HCT116 (cell line): ENCODE measurements around the gene MYL4.

Source experiments
- CBX3 ChIP-seq: IDR thresholded peaks from 2 replicates; pipeline ENCODE4 v1.6.1; 2012; ENCODE audit warnings: low read depth
- CEBPB ChIP-seq: IDR thresholded peaks from 2 replicates; pipeline ENCODE4 v1.6.1; 2012; ENCODE audit warnings: low read depth
- EGR1 ChIP-seq: IDR thresholded peaks from 2 replicates; pipeline ENCODE4 v1.6.1; 2012; ENCODE audit warnings: low read depth
- ELF1 ChIP-seq: IDR thresholded peaks from 2 replicates; pipeline ENCODE4 v1.6.1; 2012; ENCODE audit warnings: low read depth, borderline replicate concordance
- EZH2 ChIP-seq: fragments of 200-600 bp; sonication (generic); IDR thresholded peaks from 2 replicates; pipeline ENCODE4 v1.6.1; 2017; ENCODE audit warnings: antibody characterized with exemption, mixed run types
- EZH2phosphoT487 ChIP-seq: fragments of 200-600 bp; IDR thresholded peaks from 2 replicates; pipeline ENCODE4 v1.6.1; 2018; ENCODE audit warnings: antibody characterized with exemption, borderline replicate concordance
- JUND ChIP-seq: IDR thresholded peaks from 2 replicates; pipeline ENCODE4 v1.6.1; 2012
- POLR2A ChIP-seq: IDR thresholded peaks from 2 replicates; pipeline ENCODE4 v1.7.0; 2011; ENCODE audit warnings: borderline replicate concordance; ENCODE audit not compliant: insufficient read depth, insufficient read length; ENCODE audit errors: extremely low read depth
- POLR2AphosphoS5 ChIP-seq: IDR thresholded peaks from 2 replicates; pipeline ENCODE4 v1.6.1; 2011; ENCODE audit warnings: mild to moderate bottlenecking, low read depth, low read length, moderate library complexity
- RAD21 ChIP-seq: IDR thresholded peaks from 2 replicates; pipeline ENCODE4 v1.6.1; 2012; ENCODE audit warnings: low read depth, mild to moderate bottlenecking
- TCF7L2 ChIP-seq: IDR thresholded peaks from 2 replicates; pipeline ENCODE4 v1.7.0; 2011; ENCODE audit warnings: borderline replicate concordance, inconsistent platforms; ENCODE audit not compliant: insufficient read depth, insufficient read length; ENCODE audit errors: extremely low read depth
- ZFX ChIP-seq: fragments of 450-650 bp; IDR thresholded peaks from 2 replicates; pipeline ENCODE4 v1.6.1; 2017
- TF ChIP-seq, protein P1 (sequence below), 3 experiments: fragments of 200-600 bp in 1 of 3; sonication (generic) in 1 of 3; IDR thresholded peaks in 2 of 3; conservative IDR thresholded peaks in 1 of 3; 2 replicates each; pipeline ENCODE4 v1.5.1; 2012 to 2017; ENCODE audit warnings: low read depth in 2 of 3, low read length in 2 of 3, antibody characterized with exemption in 1 of 3, borderline replicate concordance in 1 of 3, control low read depth in 1 of 3, mild to moderate bottlenecking in 1 of 3, mixed read lengths in 1 of 3, mixed run types in 1 of 3, moderate library complexity in 1 of 3; ENCODE audit not compliant: insufficient read depth in 1 of 3

DNA sequence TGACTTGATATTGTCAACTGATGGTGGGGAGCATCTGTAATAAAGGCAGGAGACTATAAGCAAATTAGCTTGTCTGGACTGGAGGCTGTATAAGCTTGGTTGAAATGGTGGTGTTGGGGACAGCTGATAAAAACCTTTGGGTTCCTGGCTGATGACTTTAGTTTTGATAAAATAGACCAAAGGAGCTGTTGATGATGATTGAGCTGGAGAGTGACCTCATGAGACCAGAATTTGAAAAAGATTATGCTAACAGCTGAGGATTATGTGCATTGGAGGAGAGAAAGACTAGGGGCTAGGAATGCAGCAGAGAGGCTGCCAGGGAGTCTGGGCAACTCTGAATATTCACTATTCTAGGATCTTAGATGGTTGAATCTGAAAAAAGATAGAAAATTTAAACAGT lies 11.3 kb upstream of the MYL4 start:
- TF ChIP-seq CEBPB: no peak
- no peak for TF ChIP-seq EZH2
- TF ChIP-seq, protein P1, sequence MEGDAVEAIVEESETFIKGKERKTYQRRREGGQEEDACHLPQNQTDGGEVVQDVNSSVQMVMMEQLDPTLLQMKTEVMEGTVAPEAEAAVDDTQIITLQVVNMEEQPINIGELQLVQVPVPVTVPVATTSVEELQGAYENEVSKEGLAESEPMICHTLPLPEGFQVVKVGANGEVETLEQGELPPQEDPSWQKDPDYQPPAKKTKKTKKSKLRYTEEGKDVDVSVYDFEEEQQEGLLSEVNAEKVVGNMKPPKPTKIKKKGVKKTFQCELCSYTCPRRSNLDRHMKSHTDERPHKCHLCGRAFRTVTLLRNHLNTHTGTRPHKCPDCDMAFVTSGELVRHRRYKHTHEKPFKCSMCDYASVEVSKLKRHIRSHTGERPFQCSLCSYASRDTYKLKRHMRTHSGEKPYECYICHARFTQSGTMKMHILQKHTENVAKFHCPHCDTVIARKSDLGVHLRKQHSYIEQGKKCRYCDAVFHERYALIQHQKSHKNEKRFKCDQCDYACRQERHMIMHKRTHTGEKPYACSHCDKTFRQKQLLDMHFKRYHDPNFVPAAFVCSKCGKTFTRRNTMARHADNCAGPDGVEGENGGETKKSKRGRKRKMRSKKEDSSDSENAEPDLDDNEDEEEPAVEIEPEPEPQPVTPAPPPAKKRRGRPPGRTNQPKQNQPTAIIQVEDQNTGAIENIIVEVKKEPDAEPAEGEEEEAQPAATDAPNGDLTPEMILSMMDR (IDR thresholded peaks at IDR 0.05 in 2 of 3, conservative IDR thresholded peaks at IDR 0.05 in 1 of 3; ENCODE audit: borderline replicate concordance in 1 of 3, insufficient read depth in 1 of 3, low read depth in 2 of 3, low read length in 2 of 3): no peak
- no peak for TF ChIP-seq RAD21
- TF ChIP-seq POLR2A: no peak
- TF ChIP-seq POLR2AphosphoS5: no peak
- no peak for TF ChIP-seq JUND
- no peak for TF ChIP-seq EZH2phosphoT487
- TF ChIP-seq TCF7L2: no peak
- TF ChIP-seq EGR1: no peak
- TF ChIP-seq ELF1: no peak
- TF ChIP-seq ZFX: no peak
- TF ChIP-seq CBX3: no peak
